ENCODE data around the gene ASXL1. TPM values are rescaled to one million over a fixed set of nuclear protein-coding genes. Genes with fewer than 3 reads are reported as not detected.

Gene ASXL1
- total and polyA plus RNA-seq, 10 donors, result 14.1 to 149 (median 96.8) TPM

DNA sequence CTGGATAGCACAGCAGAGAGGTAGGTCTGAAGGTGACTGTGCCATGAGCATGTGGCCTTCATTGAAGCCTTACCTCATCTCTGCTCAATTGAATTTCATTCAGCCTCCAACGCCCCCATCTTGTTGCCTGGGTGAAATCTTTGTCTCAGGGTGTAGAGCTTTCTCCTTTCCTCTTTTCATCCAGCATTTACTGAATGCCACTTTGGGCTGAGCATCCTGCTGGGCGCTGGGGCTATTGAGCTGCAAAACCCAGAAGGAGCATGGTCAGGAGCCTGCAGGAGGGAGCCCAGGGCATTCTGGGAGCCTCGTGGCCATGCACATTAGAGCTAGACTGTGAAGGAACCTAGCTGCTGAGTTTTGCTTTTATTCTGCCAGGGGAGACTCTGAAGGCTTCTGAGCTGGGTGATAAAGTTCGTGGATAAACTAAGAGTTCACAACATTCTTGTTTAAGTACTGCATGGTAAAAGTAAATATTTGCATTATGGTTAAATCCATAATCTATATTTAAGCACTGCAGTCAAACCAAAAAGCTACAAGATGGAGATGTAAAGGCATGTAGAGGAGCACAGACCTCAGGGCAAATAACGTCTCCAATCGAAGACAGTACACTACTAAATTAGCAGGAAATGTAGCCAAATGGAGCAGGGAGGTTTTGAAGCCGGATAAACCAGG is 13.2 kb upstream of the ASXL1 start:
- 70 to 78% (median 74%) methylated on average over 7 of the region's 7 CpGs for WGBS, 5 donors
- Histone ChIP-seq H3K27me3 (replicated peaks in 1 of 7) (no peaks in the 10 kb centered on the region), H3K9me3 (no peaks in the 10 kb centered on the region)

GRCh38 chr20:32348207-32348606 is 9.9 kb upstream of the ASXL1 start:
- WGBS, 5 donors, result 89 to 97% (median 92%) methylated on average over 3 of the region's 3 CpGs
- Histone ChIP-seq H3K27ac (no peak overlapping the region), H3K9me3 (no peaks in the 10 kb centered on the region), H3K4me3 (no peak overlapping the region), H3K27me3 (replicated peaks in 1 of 7) (no peaks in the 10 kb centered on the region), H3K4me1 (peaks cover 0 to 2% (median 0%) of the 10 kb centered on the region in 6 donors), H3K36me3 (no peaks in the 10 kb centered on the region)
- intact Hi-C loops (cut with DNase I; ENCODE audit: low total_unique reads), result no loop called here
- TF ChIP-seq POLR2A (IDR thresholded peaks at IDR 0.05) (no peak), CTCF (IDR thresholded peaks at IDR 0.05 in 8 of 11, conservative IDR thresholded peaks at IDR 0.05 in 3 of 11) (no peak)
- DNase-seq, result no peak

More for the DNA sequence above, 13.2 kb upstream of the ASXL1 start:
- Histone ChIP-seq H3K4me3 (no peak overlapping the region), H3K27ac (no peak overlapping the region), H3K4me1 (peaks cover 0 to 2% (median 0%) of the 10 kb centered on the region in 6 donors), H3K36me3 (no peaks in the 10 kb centered on the region)
- no peak for DNase-seq
- TF ChIP-seq CTCF (IDR thresholded peaks at IDR 0.05 in 8 of 11, conservative IDR thresholded peaks at IDR 0.05 in 3 of 11) (no peak), POLR2AphosphoS5 (IDR thresholded peaks at IDR 0.05) (no peak)
- intact Hi-C loops (cut with DNase I; ENCODE audit: low total_unique reads), result no loop called here

GRCh38 chr20:32350421-32350820 is 7.7 kb upstream of the ASXL1 start:
- Histone ChIP-seq H3K27ac (no peak overlapping the region), H3K4me1 (peaks cover 0 to 9% (median 0%) of the 10 kb centered on the region in 6 donors), H3K4me3 (no peak overlapping the region), H3K9me3 (no peaks in the 10 kb centered on the region), H3K36me3 (no peaks in the 10 kb centered on the region), H3K27me3 (replicated peaks in 1 of 7) (no peaks in the 10 kb centered on the region)
- intact Hi-C loops (cut with DNase I; ENCODE audit: low total_unique reads), result no loop called here
- 80 to 91% (median 87%) methylated on average over 3 of the region's 3 CpGs for WGBS, 5 donors
- TF ChIP-seq CTCF (IDR thresholded peaks at IDR 0.05 in 8 of 11, conservative IDR thresholded peaks at IDR 0.05 in 3 of 11), result no peak
- no peak for TF ChIP-seq POLR2A (IDR thresholded peaks at IDR 0.05)
- TF ChIP-seq POLR2AphosphoS5 (IDR thresholded peaks at IDR 0.05), result no peak
- no peak for DNase-seq

DNA sequence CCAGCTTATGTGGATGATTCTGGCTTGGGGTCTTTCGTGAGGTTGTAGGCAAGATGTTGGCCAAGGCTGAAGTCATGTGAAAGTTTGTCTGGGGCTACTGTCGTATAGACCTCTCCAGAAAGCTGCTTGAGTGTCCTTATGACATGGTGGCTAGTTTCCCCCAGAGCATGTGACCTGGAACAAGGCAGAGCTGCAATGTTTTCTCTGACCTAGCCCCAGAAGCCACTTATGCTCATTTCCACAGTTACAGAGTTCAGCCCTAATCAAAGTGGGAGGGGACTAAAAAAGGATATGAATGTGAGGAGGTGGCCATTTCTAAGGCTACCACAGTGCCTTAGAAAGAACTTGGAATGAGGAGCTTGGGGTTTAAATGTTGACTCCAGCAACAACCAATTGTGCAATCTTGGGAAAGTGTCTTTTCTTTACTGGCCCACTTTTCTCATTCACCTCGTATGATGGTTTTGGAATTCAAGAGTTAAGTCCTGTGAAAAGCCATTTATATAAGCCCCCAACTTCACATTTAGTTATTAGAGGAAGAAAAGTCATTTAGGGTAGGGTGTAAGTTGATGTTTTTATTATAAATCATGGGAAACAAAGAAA is 5.9 kb upstream of the ASXL1 start:
- DNase-seq, result no peak
- intact Hi-C loops (cut with DNase I; ENCODE audit: low total_unique reads), result no loop called here

More for the DNA sequence above, 5.9 kb upstream of the ASXL1 start:
- WGBS, 5 donors, result 83 to 87% (median 84%) methylated on average over 3 of the region's 3 CpGs
- no peak for TF ChIP-seq POLR2A (IDR thresholded peaks at IDR 0.05)
- TF ChIP-seq CTCF (IDR thresholded peaks at IDR 0.05 in 8 of 11, conservative IDR thresholded peaks at IDR 0.05 in 3 of 11), result no peak
- TF ChIP-seq POLR2AphosphoS5 (IDR thresholded peaks at IDR 0.05), result no peak
- Histone ChIP-seq H3K4me3 (no peak overlapping the region), H3K27me3 (replicated peaks in 1 of 7) (no peaks in the 10 kb centered on the region), H3K27ac (no peak overlapping the region), H3K9me3 (no peaks in the 10 kb centered on the region), H3K36me3 (no peaks in the 10 kb centered on the region), H3K4me1 (peaks cover 0 to 27% (median 7%) of the 10 kb centered on the region in 6 donors)
